Measurements from ENCODE around the gene NSUN2.

DNA sequence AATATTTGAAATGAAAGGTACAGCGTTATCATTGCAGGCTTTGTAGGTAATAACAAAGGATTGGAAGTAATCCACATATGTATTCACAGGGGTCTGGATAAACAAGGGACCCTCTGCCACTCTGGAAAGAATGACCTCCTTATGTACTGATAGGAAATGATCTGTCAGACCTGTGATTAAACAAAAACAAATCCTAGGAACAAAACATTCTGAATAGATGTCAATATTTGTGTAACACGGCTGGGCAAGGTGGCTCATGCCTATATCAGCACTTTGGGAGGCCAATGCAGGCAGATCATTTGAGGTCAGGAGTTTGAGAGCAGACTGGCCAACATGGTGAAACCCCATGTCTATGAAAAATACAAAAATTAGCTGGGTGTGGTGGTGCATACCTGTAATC lies 42.3 kb downstream of the NSUN2 start:
- TF ChIP-seq CTCF (IDR thresholded peaks at IDR 0.05) = no peak
- no peak for TF ChIP-seq POLR2A (IDR thresholded peaks at IDR 0.05)
